IPS-20b (cell line): Measurements from ENCODE around the gene MEI1.

Experiments used
- H3K27ac ChIP-seq: one replicate; pipeline ENCODE4 v1.5.1; 2013; ENCODE audit warnings: low read length
- H3K27me3 ChIP-seq: 2 replicates; pipeline ENCODE4 v1.6.1; 2013; ENCODE audit warnings: mild to moderate bottlenecking, low read length, inconsistent platforms; ENCODE audit not compliant: insufficient read depth
- H3K36me3 ChIP-seq: 2 replicates; pipeline ENCODE4 v1.6.1; 2013; ENCODE audit warnings: low read depth, mild to moderate bottlenecking, inconsistent platforms, low read length, moderate library complexity; ENCODE audit not compliant: insufficient read depth
- H3K4me1 ChIP-seq: 2 replicates; pipeline ENCODE4 v1.6.1; 2013; ENCODE audit warnings: mild to moderate bottlenecking, control low read depth, inconsistent platforms, low read length, moderate library complexity; ENCODE audit not compliant: insufficient read depth
- H3K4me3 ChIP-seq: 2 replicates; pipeline ENCODE4 v1.5.1; 2013; ENCODE audit warnings: mild to moderate bottlenecking, low read length, inconsistent platforms
- H3K9ac ChIP-seq: 2 replicates; pipeline ENCODE4 v1.6.1; 2013; ENCODE audit warnings: low read depth, mild to moderate bottlenecking, inconsistent platforms, low read length, moderate library complexity
- H3K9me3 ChIP-seq: 2 replicates; pipeline ENCODE4 v1.6.1; 2013; ENCODE audit warnings: mild to moderate bottlenecking, low read depth, low read length, inconsistent platforms; ENCODE audit not compliant: insufficient read depth

Gene MEI1

GRCh38 chr22:41848468-41848867 is 149.2 kb downstream of the MEI1 start:
- H3K27me3 ChIP-seq, result no peaks in the 10 kb centered on the region
- peaks cover 29% of the 10 kb centered on the region for H3K4me1 ChIP-seq
- peaks cover 1% of the 10 kb centered on the region for H3K36me3 ChIP-seq
- H3K27ac ChIP-seq, result no peak overlapping the region
- H3K9me3 ChIP-seq, result no peaks in the 10 kb centered on the region
- H3K4me3 ChIP-seq, result no peak overlapping the region
- H3K9ac ChIP-seq, result no peak overlapping the region
